GM12878 (cell line): ENCODE results near the gene TWIST1. TPM values are rescaled to one million over a fixed set of nuclear protein-coding genes. Genes with fewer than 3 reads are reported as not detected.

ENCODE experiments used
- ATAC-seq: fragments of 200-7000 bp; cut with Tn5 transposase; 3 replicates; pipeline ENCODE4 v1.9.1; 2020; ENCODE audit warnings: mild to moderate bottlenecking, moderate library complexity
- BruUV-seq: library from RNA; stranded (reverse); fragments of 400-500 nt; replicated peaks from 2 replicates; lab custom pipeline; 2021; lab: Mats Ljungman, UMichigan
- CTCF ChIA-PET: fragments of 300-600 bp; sonication (Branson Sonifier 250); formaldehyde crosslinking; extraction: SDS; loops from one replicate; lab custom pipeline; 2021; ENCODE audit warnings: inconsistent platforms; lab: Yijun Ruan, JAX
- POLR2A ChIA-PET: fragments of 350-600 bp; formaldehyde crosslinking; extraction: SDS; loops from one replicate; lab custom pipeline; 2021; ENCODE audit warnings: inconsistent platforms; lab: Charles Lee
- RAD21 ChIA-PET: fragments of 300-600 bp; sonication (Branson Sonifier 250); formaldehyde crosslinking; loops from one replicate; lab custom pipeline; 2023; ENCODE audit warnings: antibody characterized with exemption; ENCODE audit not compliant: unreplicated experiment; lab: Charles Lee
- SMC1A ChIA-PET: fragments of 300-600 bp; sonication (Branson Sonifier 250); formaldehyde crosslinking; loops from one replicate; lab custom pipeline; 2023; ENCODE audit not compliant: unreplicated experiment, uncharacterized antibody; lab: Charles Lee
- DNase-seq: peaks from one replicate; pipeline ENCODE4 v3.0.0-alpha.2; 2011; ENCODE audit warnings: low read depth, low spot score
- FAIRE-seq: peaks from 3 replicates; lab custom pipeline; 2011; peaks lifted over from hg19 to GRCh38; lab: Jason Lieb, UNC
- H2AFZ ChIP-seq: 2 replicates; pipeline ENCODE4 v1.6.0; 2011; ENCODE audit warnings: low read depth, low read length, control low read depth; ENCODE audit not compliant: control insufficient read depth
- H3K27ac ChIP-seq: 2 replicates; pipeline ENCODE4 v1.5.1; 2011; ENCODE audit warnings: control low read depth; ENCODE audit not compliant: control insufficient read depth, insufficient read depth
- H3K27me3 ChIP-seq, 2 experiments: replicated peaks in 1 of 2; 2 replicates each; pipeline versions ENCODE4 v1.6.0 to v1.6.1; 2011; ENCODE audit warnings: low read length in 1 of 2; ENCODE audit not compliant: control insufficient read depth in 2 of 2, insufficient read depth in 2 of 2
- H3K36me3 ChIP-seq, 2 experiments: 2 replicates each; pipeline ENCODE4 v1.5.1; 2011; ENCODE audit warnings: low read length in 1 of 2; ENCODE audit not compliant: control insufficient read depth in 2 of 2, insufficient read depth in 2 of 2
- H3K4me1 ChIP-seq: 2 replicates; pipeline ENCODE4 v1.6.1; 2011; ENCODE audit warnings: mild to moderate bottlenecking, low read length, moderate library complexity, mixed read lengths; ENCODE audit not compliant: control insufficient read depth, insufficient read depth
- H3K4me2 ChIP-seq: 2 replicates; pipeline ENCODE4 v1.6.0; 2011; ENCODE audit warnings: control low read depth; ENCODE audit not compliant: control insufficient read depth, insufficient read depth
- H3K4me3 ChIP-seq: fragments of 200-600 bp; sonication (generic); 2 replicates; pipeline ENCODE4 v1.5.1; 2016
- H3K79me2 ChIP-seq: 2 replicates; pipeline ENCODE4 v1.6.0; 2011; ENCODE audit warnings: low read length; ENCODE audit not compliant: control insufficient read depth, insufficient read depth
- H3K9ac ChIP-seq: 2 replicates; pipeline ENCODE4 v1.8.0; 2011; ENCODE audit warnings: low read length, control low read depth, mixed read lengths; ENCODE audit not compliant: control insufficient read depth, insufficient read depth
- H3K9me3 ChIP-seq: replicated peaks from 3 replicates; pipeline ENCODE4 v1.5.1; 2011; ENCODE audit warnings: mild to moderate bottlenecking, low read length; ENCODE audit not compliant: control insufficient read depth, insufficient read depth
- H4K20me1 ChIP-seq: 2 replicates; pipeline ENCODE4 v1.6.0; 2011; ENCODE audit not compliant: control insufficient read depth, insufficient read depth
- CBFB ChIP-seq: IDR thresholded peaks from 2 replicates; pipeline ENCODE4 v1.6.1; 2016; ENCODE audit warnings: antibody characterized with exemption, low read depth
- CUX1 ChIP-seq: IDR thresholded peaks from 2 replicates; pipeline ENCODE4 v1.6.1; 2012; ENCODE audit warnings: improper control_type of control experiment, low read depth, low read length; ENCODE audit not compliant: insufficient replicate concordance
- EED ChIP-seq: sonication (generic); IDR thresholded peaks from 2 replicates; pipeline ENCODE4 v1.6.1; 2016; ENCODE audit warnings: antibody characterized with exemption, low read depth
- EGR1 ChIP-seq, 2 experiments: IDR thresholded peaks; 1 replicate in 1 of 2; 2 replicates in 1 of 2; pipeline ENCODE4 v1.6.1; 2011 to 2012; ENCODE audit warnings: low read depth in 2 of 2, low read length in 2 of 2, borderline replicate concordance in 1 of 2, mild to moderate bottlenecking in 1 of 2, moderate library complexity in 1 of 2
- EZH2 ChIP-seq: IDR thresholded peaks from 2 replicates; pipeline ENCODE4 v1.6.1; 2012; ENCODE audit warnings: low read depth, mild to moderate bottlenecking, control low read depth, inconsistent platforms, low read length, borderline replicate concordance; ENCODE audit not compliant: control insufficient read depth
- FOXK2 ChIP-seq: fragments of 450-650 bp; IDR thresholded peaks from 2 replicates; pipeline ENCODE4 v1.6.1; 2017; ENCODE audit warnings: mild to moderate bottlenecking, moderate library complexity
- IKZF2 ChIP-seq, 2 experiments: fragments of 450-650 bp; IDR thresholded peaks; 2 replicates each; pipeline ENCODE4 v1.6.1; 2017; ENCODE audit warnings: mild to moderate bottlenecking in 2 of 2, moderate library complexity in 2 of 2
- IRF5 ChIP-seq: fragments of 450-650 bp; IDR thresholded peaks from 2 replicates; pipeline ENCODE4 v1.6.1; 2017; ENCODE audit warnings: borderline replicate concordance
- NR2C1 ChIP-seq: fragments of 450-650 bp; IDR thresholded peaks from 2 replicates; pipeline ENCODE4 v1.6.1; 2017; ENCODE audit warnings: antibody characterized with exemption, mild to moderate bottlenecking, moderate library complexity
- RFX5 ChIP-seq: IDR thresholded peaks from 2 replicates; pipeline ENCODE4 v1.6.1; 2011; ENCODE audit warnings: low read depth, low read length, improper control_type of control experiment
- USF1 ChIP-seq: IDR thresholded peaks from 2 replicates; pipeline ENCODE4 v1.6.1; 2011; ENCODE audit warnings: borderline replicate concordance, low read depth, mild to moderate bottlenecking, moderate library complexity, mixed read lengths, low read length; ENCODE audit not compliant: insufficient read depth; ENCODE audit errors: extremely low read length
- ZNF687 ChIP-seq: fragments of 450-650 bp; IDR thresholded peaks from 2 replicates; pipeline ENCODE4 v1.6.1; 2017; ENCODE audit warnings: mild to moderate bottlenecking, moderate library complexity
- ZSCAN29 ChIP-seq: fragments of 450-650 bp; IDR thresholded peaks from 2 replicates; pipeline ENCODE4 v1.6.1; 2017; ENCODE audit warnings: mild to moderate bottlenecking, moderate library complexity
- WGBS: methylation state at CpG from one replicate; pipeline ENCODE4 v1.1.6; 2016; ENCODE audit warnings: low lambda C conversion rate; ENCODE audit not compliant: insufficient replicate concordance, insufficient coverage; ENCODE audit errors: missing lambda C conversion rate; 5-methylcytosine and 5-hydroxymethylcytosine counted together
- in situ Hi-C: fragments of 300-500 bp; cut with MboI; formaldehyde crosslinking; loops from 9 replicates; pipeline ENCODE4 v1.14.3; 2018; ENCODE audit warnings: mixed read lengths
- intact Hi-C: fragments of 100-400 bp; cut with micrococcal nuclease; formaldehyde crosslinking; loops from one replicate; pipeline ENCODE4 v1.14.2; 2022; ENCODE audit not compliant: unreplicated experiment
- polyA plus RNA-seq, 11 experiments: library from polyadenylated mRNA; depleted of rRNA in 4 of 11; unstranded in 6 of 11; stranded (reverse) in 5 of 11; fragments of >200 nt; fragmentation: Nextera tagmentation in 4 of 11; fragmentation: Illumina TruSeq in 1 of 11; extraction: Ambion mirVana in 4 of 11; extraction: Trizol in 1 of 11; gene quantifications; 1 replicate in 1 of 11; 2 replicates in 10 of 11; pipeline versions ENCODE4 v1.2.1 to v1.2.3, GENCODE V29; 2011 to 2016; ENCODE audit warnings: inconsistent platforms in 2 of 11, missing spikeins in 2 of 11, low read depth in 1 of 11
- total RNA-seq, 4 experiments: library from RNA; depleted of rRNA in 3 of 4; stranded (reverse); fragments of >200 nt in 3 of 4; fragmentation: Illumina TruSeq in 1 of 4; extraction: Trizol in 1 of 4; gene quantifications; 2 replicates each; pipeline versions ENCODE4 v1.2.1 to v1.2.3, GENCODE V29; 2013 to 2021

The TWIST1 gene
- total and polyA plus RNA-seq, 10 of the 15 experiments (the other 5 are each of a cell fraction or from before 2014, with no cell fraction given) = not detected

- Histone ChIP-seq H3K4me2 (no peak overlapping the region), H3K27me3 (peaks cover 3 to 28% of the 10 kb centered on the region in 2 experiments; a peak in 3 of 4 replicates), H3K4me3 (no peak overlapping the region), H3K9ac (no peak overlapping the region), H3K27ac (no peak overlapping the region), H3K36me3 (no peaks in the 10 kb centered on the region), H2AFZ (no peak overlapping the region), H3K4me1 (no peaks in the 10 kb centered on the region), H4K20me1 (no peaks in the 10 kb centered on the region), H3K9me3 (no peaks in the 10 kb centered on the region), H3K79me2 (no peaks in the 10 kb centered on the region)
- 10% methylated on average over 4 of the region's 4 CpGs for WGBS
- POLR2A ChIA-PET = no interaction called here
- no peak for FAIRE-seq
- intact Hi-C loops = no loop called here
- CTCF ChIA-PET = interaction anchor here (0.5 to 0.6 kb wide), 2 partner anchors 10 to 226 kb away, joined by 3 read pairs; no protein-coding TSS in a partner anchor
- in situ Hi-C loops = loop anchor here (25.0 kb wide), 1 partner anchor 549 kb away; no protein-coding TSS in a partner anchor
- BruUV-seq = no TSS peak
- SMC1A ChIA-PET = no interaction called here
- RAD21 ChIA-PET = no interaction called here
- no peak for DNase-seq
- no peak for ATAC-seq
- TF ChIP-seq RFX5 = no peak
- no peak for TF ChIP-seq CBFB
- no peak for TF ChIP-seq CUX1
- no peak for TF ChIP-seq NR2C1
- no peak for TF ChIP-seq FOXK2
- no peak for TF ChIP-seq EED
- TF ChIP-seq IRF5 = no peak
- no peak for TF ChIP-seq EGR1 (IDR thresholded peaks at IDR 0.05; ENCODE audit: borderline replicate concordance in 1 of 2, low read depth in 2 of 2, low read length in 2 of 2)
- no peak for TF ChIP-seq ZNF687
- TF ChIP-seq ZSCAN29 = no peak
- no peak for TF ChIP-seq USF1
- TF ChIP-seq IKZF2 (IDR thresholded peaks at IDR 0.05) = no peak
- TF ChIP-seq EZH2 = no peak
These were observed 4.5 kb downstream of the TWIST1 start for GRCh38 chr7:19113002-19113350.
